Breast epithelium (tissue), 4 donors: ENCODE data around the gene FOXD2. TPM values are rescaled to one million over a fixed set of nuclear protein-coding genes. Genes with fewer than 3 reads are reported as not detected.
A peak's percentile ranks its signal among the peaks of the same experiment; 100 is the strongest.

ENCODE experiments used
- DNase-seq, 2 donors: peaks; one replicate each; pipeline ENCODE4 v3.0.0-alpha.2; 2019; ENCODE audit warnings: low spot score in 2 of 2
- H3K27ac ChIP-seq, 2 donors: fragments of 200-600 bp; sonication (generic) in 1 of 2; one replicate each; pipeline ENCODE4 v1.5.1; 2016 to 2019; ENCODE audit warnings: mild to moderate bottlenecking in 1 of 2
- H3K27me3 ChIP-seq, 2 donors: fragments of 200-600 bp; sonication (generic) in 1 of 2; one replicate each; pipeline versions ENCODE4 v1.5.1 to v1.6.0; 2017 to 2019; ENCODE audit warnings: control low read depth in 1 of 2, mild to moderate bottlenecking in 1 of 2
- H3K36me3 ChIP-seq: fragments of 200-600 bp; one replicate; pipeline ENCODE4 v1.5.1; 2019
- H3K4me1 ChIP-seq, 2 donors: fragments of 200-600 bp; sonication (generic); one replicate each; pipeline ENCODE4 v1.5.1; 2016 to 2019; ENCODE audit warnings: control low read depth in 1 of 2
- H3K4me3 ChIP-seq, 3 donors: fragments of 200-600 bp; sonication (generic); 1 replicate in 2 of 3; 2 replicates in 1 of 3; pipeline ENCODE4 v1.5.1; 2016 to 2019; ENCODE audit warnings: mild to moderate bottlenecking in 3 of 3, moderate library complexity in 2 of 3
- H3K9me3 ChIP-seq, 2 donors: fragments of 200-600 bp; sonication (generic) in 1 of 2; one replicate each; pipeline ENCODE4 v1.5.1; 2016 to 2019; ENCODE audit warnings: control low read depth in 1 of 2
- CTCF ChIP-seq, 3 donors: fragments of 450-650 bp; IDR thresholded peaks; one replicate each; pipeline ENCODE4 v1.5.1; 2016 to 2017; ENCODE audit warnings: antibody characterized with exemption in 3 of 3, mild to moderate bottlenecking in 3 of 3, moderate library complexity in 3 of 3
- POLR2A ChIP-seq: fragments of 450-650 bp; IDR thresholded peaks from one replicate; pipeline ENCODE4 v1.6.1; 2016; ENCODE audit warnings: antibody characterized with exemption, mild to moderate bottlenecking, moderate library complexity
- POLR2AphosphoS5 ChIP-seq, 3 donors: sonication (generic); formaldehyde crosslinking; IDR thresholded peaks; one replicate each; pipeline ENCODE4 v1.6.1; 2017; ENCODE audit warnings: antibody characterized with exemption in 3 of 3
- intact Hi-C: fragments of 100-400 bp; cut with DNase I; formaldehyde crosslinking; loops from one replicate; pipeline ENCODE4 v1.15.1; 2023; ENCODE audit warnings: low total_unique reads
- total RNA-seq, 3 donors: library from RNA; depleted of rRNA; stranded (reverse); fragments of >200 nt; gene quantifications; one replicate each; pipeline ENCODE4 v1.1.0, GENCODE V29; 2016

The FOXD2 gene
- total RNA-seq, 3 donors from 2014 or later, result 0.32 to 0.33 TPM; not detected in 1

GRCh38 chr1:47433037-47433421 is 4.8 kb upstream of the FOXD2 start:
- TF ChIP-seq POLR2A, result no peak
- TF ChIP-seq POLR2AphosphoS5 (IDR thresholded peaks at IDR 0.05), result no peak
- TF ChIP-seq CTCF (IDR thresholded peaks at IDR 0.05), result no peak
- DNase-seq, result no peak
- Histone ChIP-seq H3K9me3 (no peaks in the 10 kb centered on the region), H3K4me1 (peaks cover 6 to 16% of the 10 kb centered on the region in 2 donors), H3K27me3 (peaks cover 0 to 53% of the 10 kb centered on the region in 2 donors), H3K36me3 (no peaks in the 10 kb centered on the region), H3K27ac (no peak overlapping the region), H3K4me3 (peak overlapping the region in 2 of 3 donors; percentile 7 to 51)
- intact Hi-C loops, result no loop called here

GRCh38 chr1:47433477-47434050 is 4.3 kb upstream of the FOXD2 start:
- H3K27me3 ChIP-seq, result peaks cover 0 to 54% of the 10 kb centered on the region in 2 donors
- no peaks in the 10 kb centered on the region for H3K9me3 ChIP-seq
- H3K4me3 ChIP-seq, result peak overlapping the region in 2 of 3 donors; percentile 33 to 51
- H3K27ac ChIP-seq, result no peak overlapping the region
- intact Hi-C loops, result no loop called here
- no peak for TF ChIP-seq POLR2AphosphoS5 (IDR thresholded peaks at IDR 0.05)
- no peak for TF ChIP-seq CTCF (IDR thresholded peaks at IDR 0.05)
- TF ChIP-seq POLR2A, result no peak
- no peaks in the 10 kb centered on the region for H3K36me3 ChIP-seq
- no peak for DNase-seq
- H3K4me1 ChIP-seq, result peaks cover 6 to 16% of the 10 kb centered on the region in 2 donors

GRCh38 chr1:47434051-47434842 is 3.6 kb upstream of the FOXD2 start:
- no peak for TF ChIP-seq POLR2A
- TF ChIP-seq CTCF (IDR thresholded peaks at IDR 0.05), result no peak
- peak in 1 of 3 donors; percentile 8 for TF ChIP-seq POLR2AphosphoS5 (IDR thresholded peaks at IDR 0.05)
- Histone ChIP-seq H3K27me3 (peaks cover 0 to 61% of the 10 kb centered on the region in 2 donors), H3K9me3 (no peaks in the 10 kb centered on the region), H3K27ac (no peak overlapping the region), H3K36me3 (no peaks in the 10 kb centered on the region), H3K4me3 (peak overlapping the region in 2 of 3 donors; percentile 33 to 51), H3K4me1 (peaks cover 6 to 16% of the 10 kb centered on the region in 2 donors)
- intact Hi-C loops, result no loop called here
- DNase-seq, result peak; percentile 61 to 73

- no peaks in the 10 kb centered on the region for H3K9me3 ChIP-seq
- H3K36me3 ChIP-seq, result no peaks in the 10 kb centered on the region
- no peak overlapping the region for H3K27ac ChIP-seq
- DNase-seq, result no peak
- intact Hi-C loops, result loop anchor here (5.0 kb wide), 1 partner anchor 277 kb away; no protein-coding TSS in a partner anchor
- peak overlapping the region in 2 of 3 donors; percentile 56 to 74 for H3K4me3 ChIP-seq
- peaks cover 6 to 16% of the 10 kb centered on the region in 2 donors for H3K4me1 ChIP-seq
- TF ChIP-seq POLR2A (no peak), CTCF (IDR thresholded peaks at IDR 0.05) (no peak), POLR2AphosphoS5 (IDR thresholded peaks at IDR 0.05) (no peak)
- H3K27me3 ChIP-seq, result peaks cover 0 to 65% of the 10 kb centered on the region in 2 donors
Observed at GRCh38 chr1:47435506-47436303, 2.1 kb upstream of the FOXD2 start.
